Transverse colon (tissue), 4 donors: ENCODE results near the gene C6.

Experiments
- EP300 ChIP-seq: sonication (generic); formaldehyde crosslinking; IDR thresholded peaks from one replicate; pipeline ENCODE4 v1.6.1; 2017; ENCODE audit warnings: antibody characterized with exemption, low read depth
- POLR2A ChIP-seq: fragments of 450-650 bp; IDR thresholded peaks from one replicate; pipeline ENCODE4 v1.6.1; 2016; ENCODE audit warnings: antibody characterized with exemption, mild to moderate bottlenecking, moderate library complexity
- POLR2AphosphoS5 ChIP-seq, 3 donors: sonication (generic); formaldehyde crosslinking; IDR thresholded peaks; one replicate each; pipeline ENCODE4 v1.6.1; 2016; ENCODE audit warnings: antibody characterized with exemption in 3 of 3
- TF ChIP-seq, protein P1 (sequence below), 5 experiments: fragments of 200-600 bp in 3 of 5; fragments of 450-650 bp in 2 of 5; sonication (generic) in 3 of 5; IDR thresholded peaks; 1 replicate in 2 of 5; 2 replicates in 3 of 5; pipeline ENCODE4 v1.5.1; 2016 to 2017; ENCODE audit warnings: antibody characterized with exemption in 5 of 5, inconsistent platforms in 3 of 5, mild to moderate bottlenecking in 2 of 5, moderate library complexity in 1 of 5

DNA sequence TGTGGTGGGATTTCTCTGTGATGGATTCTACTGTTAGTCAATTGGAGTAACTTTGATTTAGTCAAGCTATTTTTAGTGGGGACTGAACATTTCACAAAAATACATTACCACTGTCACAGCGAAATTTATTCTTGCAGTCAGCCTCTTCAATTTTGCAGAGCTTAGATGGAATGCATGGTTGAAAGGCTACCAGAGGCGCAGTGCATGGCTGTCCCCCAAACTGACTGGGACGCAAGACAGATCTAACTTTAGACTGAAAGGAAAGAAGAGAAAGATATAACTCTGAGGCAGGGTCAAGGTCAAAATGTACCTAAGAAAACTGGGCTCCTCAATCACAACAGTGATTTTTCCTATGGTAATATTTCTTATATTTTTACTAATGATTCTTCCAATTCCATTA lies 13.7 kb downstream of the C6 start:
- TF ChIP-seq EP300: no peak
- TF ChIP-seq, protein P1, sequence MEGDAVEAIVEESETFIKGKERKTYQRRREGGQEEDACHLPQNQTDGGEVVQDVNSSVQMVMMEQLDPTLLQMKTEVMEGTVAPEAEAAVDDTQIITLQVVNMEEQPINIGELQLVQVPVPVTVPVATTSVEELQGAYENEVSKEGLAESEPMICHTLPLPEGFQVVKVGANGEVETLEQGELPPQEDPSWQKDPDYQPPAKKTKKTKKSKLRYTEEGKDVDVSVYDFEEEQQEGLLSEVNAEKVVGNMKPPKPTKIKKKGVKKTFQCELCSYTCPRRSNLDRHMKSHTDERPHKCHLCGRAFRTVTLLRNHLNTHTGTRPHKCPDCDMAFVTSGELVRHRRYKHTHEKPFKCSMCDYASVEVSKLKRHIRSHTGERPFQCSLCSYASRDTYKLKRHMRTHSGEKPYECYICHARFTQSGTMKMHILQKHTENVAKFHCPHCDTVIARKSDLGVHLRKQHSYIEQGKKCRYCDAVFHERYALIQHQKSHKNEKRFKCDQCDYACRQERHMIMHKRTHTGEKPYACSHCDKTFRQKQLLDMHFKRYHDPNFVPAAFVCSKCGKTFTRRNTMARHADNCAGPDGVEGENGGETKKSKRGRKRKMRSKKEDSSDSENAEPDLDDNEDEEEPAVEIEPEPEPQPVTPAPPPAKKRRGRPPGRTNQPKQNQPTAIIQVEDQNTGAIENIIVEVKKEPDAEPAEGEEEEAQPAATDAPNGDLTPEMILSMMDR (IDR thresholded peaks at IDR 0.05): no peak
- TF ChIP-seq POLR2AphosphoS5 (IDR thresholded peaks at IDR 0.05): no peak
- no peak for TF ChIP-seq POLR2A
